ENCODE results near the gene TMSB4X. TPM values are rescaled to one million over a fixed set of nuclear protein-coding genes. Genes with fewer than 3 reads are reported as not detected.
A peak's percentile ranks its signal among the peaks of the same experiment; 100 is the strongest.

The TMSB4X gene
- polyA plus RNA-seq, 3 donors: 15,641 to 31,074 (median 27,127) TPM

DNA sequence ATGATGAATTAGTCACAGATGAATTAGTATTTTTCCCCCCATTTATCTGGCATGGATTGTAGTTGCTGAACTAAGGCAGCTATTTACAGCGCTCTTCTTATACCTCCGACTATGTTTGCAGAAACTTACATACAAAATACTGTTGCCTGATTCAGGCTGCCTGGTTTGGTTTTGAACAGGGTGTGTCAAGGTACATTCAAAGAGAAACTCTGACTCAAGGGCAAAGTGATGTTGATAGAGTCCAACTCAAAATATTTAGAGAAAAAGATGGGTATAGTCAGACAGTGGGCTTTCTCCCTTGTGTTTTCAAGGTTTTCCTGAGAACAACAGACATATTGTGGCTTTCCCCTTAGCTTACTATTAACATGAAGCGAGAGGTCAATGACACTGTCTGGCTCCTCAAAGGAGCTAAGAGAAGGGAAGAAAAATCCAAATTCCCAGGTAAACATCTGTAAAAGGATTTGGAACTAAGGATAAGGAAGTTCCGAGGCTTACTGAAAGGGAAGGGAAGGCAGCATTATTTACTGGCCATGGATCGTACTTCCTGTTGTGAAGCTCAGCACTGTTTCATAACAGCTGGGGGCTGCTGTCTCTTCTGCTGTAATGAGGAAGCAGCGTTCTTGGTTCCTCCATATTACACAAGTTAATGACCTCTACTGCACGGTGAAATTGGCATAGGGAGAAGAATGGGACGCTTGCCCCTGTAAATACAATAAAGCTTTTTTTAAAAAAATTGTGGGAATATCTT is 38.6 kb downstream of the TMSB4X start:
- intact Hi-C loops (cut with micrococcal nuclease): no loop called here
- Mint-ChIP-seq H3K36me3 (peaks cover 0 to 2% of the 10 kb centered on the region in 2 donors), H3K4me3 (peak overlapping the region in 1 of 2 donors; percentile 53), H3K9me3 (peaks cover 0 to 21% (median 8%) of the 10 kb centered on the region in 7 donors), H3K27me3 (ENCODE audit: low read depth in 3 of 3) (peaks cover 0 to 13% (median 0%) of the 10 kb centered on the region in 3 donors), H3K27ac (peak overlapping the region; percentile 81 to 94 (median 88)), H3K4me1 (peaks cover 70% of the 10 kb centered on the region)
- Histone ChIP-seq H3K9ac (ENCODE audit: insufficient read depth, low read length, poor library complexity, severe bottlenecking) (no peak overlapping the region), H3K4me2 (replicated peaks; ENCODE audit: extremely low read depth, low read length, poor library complexity, severe bottlenecking) (peak overlapping the region; percentile 51), H2AFZ (ENCODE audit: insufficient read depth, low read depth, low read length, poor library complexity, severe bottlenecking) (no peak overlapping the region), H3K27me3 (ENCODE audit: control insufficient read depth in 2 of 2, insufficient read depth in 2 of 2, low read length in 2 of 2) (peaks cover 0 to 3% of the 10 kb centered on the region in 2 donors), H3K9me3 (replicated peaks in 1 of 2; ENCODE audit: control insufficient read depth in 1 of 2, insufficient read depth in 1 of 2, low read length in 2 of 2) (no peaks in the 10 kb centered on the region), H3K4me1 (ENCODE audit: control insufficient read depth in 1 of 2, insufficient read depth in 2 of 2, low read length in 2 of 2) (peaks cover 70 to 73% of the 10 kb centered on the region in 2 donors), H3K79me2 (ENCODE audit: insufficient read depth, low read length) (no peaks in the 10 kb centered on the region), H3K4me3 (replicated peaks in 1 of 3; ENCODE audit: low read depth in 2 of 3, low read length in 3 of 3) (peak overlapping the region in 1 of 3 experiments; percentile 41), H3K27ac (ENCODE audit: low read depth in 1 of 2, low read length in 2 of 2) (peak overlapping the region; percentile 38 to 78), H3K36me3 (replicated peaks in 1 of 2; ENCODE audit: control insufficient read depth in 1 of 2, insufficient read depth in 2 of 2, low read length in 2 of 2) (no peaks in the 10 kb centered on the region), H4K20me1 (ENCODE audit: insufficient read depth, low read length) (no peaks in the 10 kb centered on the region)
- DNase-seq: peak; percentile 83 to 92 (median 91)
- TF ChIP-seq, protein P1, sequence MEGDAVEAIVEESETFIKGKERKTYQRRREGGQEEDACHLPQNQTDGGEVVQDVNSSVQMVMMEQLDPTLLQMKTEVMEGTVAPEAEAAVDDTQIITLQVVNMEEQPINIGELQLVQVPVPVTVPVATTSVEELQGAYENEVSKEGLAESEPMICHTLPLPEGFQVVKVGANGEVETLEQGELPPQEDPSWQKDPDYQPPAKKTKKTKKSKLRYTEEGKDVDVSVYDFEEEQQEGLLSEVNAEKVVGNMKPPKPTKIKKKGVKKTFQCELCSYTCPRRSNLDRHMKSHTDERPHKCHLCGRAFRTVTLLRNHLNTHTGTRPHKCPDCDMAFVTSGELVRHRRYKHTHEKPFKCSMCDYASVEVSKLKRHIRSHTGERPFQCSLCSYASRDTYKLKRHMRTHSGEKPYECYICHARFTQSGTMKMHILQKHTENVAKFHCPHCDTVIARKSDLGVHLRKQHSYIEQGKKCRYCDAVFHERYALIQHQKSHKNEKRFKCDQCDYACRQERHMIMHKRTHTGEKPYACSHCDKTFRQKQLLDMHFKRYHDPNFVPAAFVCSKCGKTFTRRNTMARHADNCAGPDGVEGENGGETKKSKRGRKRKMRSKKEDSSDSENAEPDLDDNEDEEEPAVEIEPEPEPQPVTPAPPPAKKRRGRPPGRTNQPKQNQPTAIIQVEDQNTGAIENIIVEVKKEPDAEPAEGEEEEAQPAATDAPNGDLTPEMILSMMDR (IDR thresholded peaks at IDR 0.05): no peak
- WGBS (ENCODE audit: insufficient coverage): no CpG with 5 or more reads among the region's 8 CpGs

DNA sequence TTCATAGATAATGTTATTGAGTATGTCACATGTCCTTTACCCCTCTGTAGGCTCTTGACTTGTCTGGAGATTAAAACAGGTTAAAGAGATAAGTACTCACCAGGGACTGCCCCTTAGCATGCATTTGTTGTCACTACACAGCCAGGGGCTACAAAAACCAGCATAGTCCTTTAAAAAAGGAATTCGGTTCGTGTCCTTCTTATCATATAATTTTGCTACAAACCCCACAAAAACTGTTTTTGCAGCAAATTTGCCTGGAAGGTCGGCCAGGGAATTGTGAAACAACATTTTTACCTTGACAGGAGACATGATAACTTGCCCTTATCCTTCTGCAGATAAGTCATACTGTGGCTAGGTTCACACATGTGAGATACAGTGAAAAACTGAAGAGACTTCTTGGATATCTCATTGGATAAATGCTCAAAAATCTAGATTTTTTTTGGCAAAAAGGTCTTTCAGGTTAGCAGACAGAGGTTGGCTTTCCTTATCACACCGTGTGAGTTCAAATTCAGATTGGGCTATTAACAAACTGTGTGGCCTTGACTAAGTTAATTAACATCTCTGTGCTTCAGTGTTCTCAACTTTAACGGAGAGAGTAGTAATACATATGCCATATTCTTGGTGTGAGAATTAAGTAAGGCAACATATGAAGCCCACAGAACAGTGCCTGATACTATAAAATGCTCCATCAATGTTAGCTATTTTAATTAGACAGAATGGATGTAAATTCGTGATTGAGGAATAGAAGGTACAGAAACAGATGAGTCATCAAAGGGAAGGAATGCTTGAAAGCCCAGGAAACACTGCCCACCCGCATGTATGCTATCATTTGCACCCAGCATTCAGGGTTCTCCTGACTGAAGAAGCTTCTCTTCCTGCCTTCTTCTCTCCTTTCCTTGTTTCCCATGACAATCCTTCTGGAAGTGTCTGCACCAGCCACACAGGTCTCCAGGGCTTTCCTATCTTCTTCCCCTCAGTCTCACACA is 39.5 kb downstream of the TMSB4X start:
- intact Hi-C loops (cut with micrococcal nuclease): no loop called here

More for the DNA sequence above, 39.5 kb downstream of the TMSB4X start:
- TF ChIP-seq, protein P1 (IDR thresholded peaks at IDR 0.05): no peak
- Histone ChIP-seq H2AFZ (ENCODE audit: insufficient read depth, low read depth, low read length, poor library complexity, severe bottlenecking) (no peak overlapping the region), H3K4me2 (replicated peaks; ENCODE audit: extremely low read depth, low read length, poor library complexity, severe bottlenecking) (peak overlapping the region; percentile 51), H3K4me3 (replicated peaks in 1 of 3; ENCODE audit: low read depth in 2 of 3, low read length in 3 of 3) (peak overlapping the region in 1 of 3 experiments; percentile 41), H4K20me1 (ENCODE audit: insufficient read depth, low read length) (no peaks in the 10 kb centered on the region), H3K9me3 (replicated peaks in 1 of 2; ENCODE audit: control insufficient read depth in 1 of 2, insufficient read depth in 1 of 2, low read length in 2 of 2) (no peaks in the 10 kb centered on the region), H3K27me3 (ENCODE audit: control insufficient read depth in 2 of 2, insufficient read depth in 2 of 2, low read length in 2 of 2) (peaks cover 0 to 3% of the 10 kb centered on the region in 2 donors), H3K4me1 (ENCODE audit: control insufficient read depth in 1 of 2, insufficient read depth in 2 of 2, low read length in 2 of 2) (peaks cover 70 to 71% of the 10 kb centered on the region in 2 donors), H3K79me2 (ENCODE audit: insufficient read depth, low read length) (no peaks in the 10 kb centered on the region), H3K36me3 (replicated peaks in 1 of 2; ENCODE audit: control insufficient read depth in 1 of 2, insufficient read depth in 2 of 2, low read length in 2 of 2) (no peaks in the 10 kb centered on the region), H3K9ac (ENCODE audit: insufficient read depth, low read length, poor library complexity, severe bottlenecking) (no peak overlapping the region), H3K27ac (ENCODE audit: low read depth in 1 of 2, low read length in 2 of 2) (peak overlapping the region; percentile 46 to 78)
- Mint-ChIP-seq H3K9me3 (peaks cover 0 to 21% (median 8%) of the 10 kb centered on the region in 7 donors), H3K27me3 (ENCODE audit: low read depth in 3 of 3) (peaks cover 0 to 17% (median 0%) of the 10 kb centered on the region in 3 donors), H3K36me3 (peaks cover 0 to 2% of the 10 kb centered on the region in 2 donors), H3K27ac (peak overlapping the region; percentile 81 to 94 (median 88)), H3K4me1 (peaks cover 69% of the 10 kb centered on the region), H3K4me3 (no peak overlapping the region)
- WGBS (ENCODE audit: insufficient coverage): 20% methylated on average over 1 of the region's 7 CpGs
- DNase-seq: peak in 2 of 3 donors; percentile 21 to 42
